ENCODE data around the gene FGGY.

FGGY gene

GRCh38 chr1:59670662-59671061 is 373.8 kb downstream of the FGGY start:
- FAIRE-seq, result no peak

- no peak for FAIRE-seq
Observed at GRCh38 chr1:59671066-59671952, 374.4 kb downstream of the FGGY start.

- no peak for FAIRE-seq
Observed at GRCh38 chr1:59671953-59672305, 375.0 kb downstream of the FGGY start.

GRCh38 chr1:59672851-59673572 is 376.1 kb downstream of the FGGY start:
- no peak for FAIRE-seq

GRCh38 chr1:59673573-59674450 is 376.9 kb downstream of the FGGY start:
- no peak for FAIRE-seq

- no peak for FAIRE-seq
Observed at GRCh38 chr1:59674595-59674994, 377.7 kb downstream of the FGGY start.

- FAIRE-seq, result no peak
Observed at GRCh38 chr1:59675936-59676335, 379.0 kb downstream of the FGGY start.

- no peak for FAIRE-seq
Observed at GRCh38 chr1:59678040-59678439, 381.1 kb downstream of the FGGY start.

GRCh38 chr1:59678493-59679228 is 381.8 kb downstream of the FGGY start:
- FAIRE-seq, result no peak

- FAIRE-seq, result no peak
Observed at GRCh38 chr1:59680044-59680443, 383.1 kb downstream of the FGGY start.

- no peak for FAIRE-seq
Observed at GRCh38 chr1:59682396-59683080, 385.6 kb downstream of the FGGY start.

- FAIRE-seq, result no peak
Observed at GRCh38 chr1:59683197-59683596, 386.3 kb downstream of the FGGY start.

- FAIRE-seq, result no peak
Observed at GRCh38 chr1:59684698-59685097, 387.8 kb downstream of the FGGY start.

- no peak for FAIRE-seq
Observed at GRCh38 chr1:59685101-59685500, 388.2 kb downstream of the FGGY start.

- FAIRE-seq, result no peak
Observed at GRCh38 chr1:59685666-59686065, 388.8 kb downstream of the FGGY start.

- FAIRE-seq, result no peak
Observed at GRCh38 chr1:59686170-59686569, 389.3 kb downstream of the FGGY start.

GRCh38 chr1:59686574-59686973 is 389.7 kb downstream of the FGGY start:
- no peak for FAIRE-seq

- FAIRE-seq, result no peak
Observed at GRCh38 chr1:59687081-59687480, 390.2 kb downstream of the FGGY start.

GRCh38 chr1:59688976-59689375 is 392.1 kb downstream of the FGGY start:
- FAIRE-seq, result no peak

- no peak for FAIRE-seq
Observed at GRCh38 chr1:59689730-59690129, 392.8 kb downstream of the FGGY start.

- no peak for FAIRE-seq
Observed at GRCh38 chr1:59690171-59690930, 393.5 kb downstream of the FGGY start.
